Measurements from ENCODE around the gene CMSS1.

CMSS1 gene

DNA sequence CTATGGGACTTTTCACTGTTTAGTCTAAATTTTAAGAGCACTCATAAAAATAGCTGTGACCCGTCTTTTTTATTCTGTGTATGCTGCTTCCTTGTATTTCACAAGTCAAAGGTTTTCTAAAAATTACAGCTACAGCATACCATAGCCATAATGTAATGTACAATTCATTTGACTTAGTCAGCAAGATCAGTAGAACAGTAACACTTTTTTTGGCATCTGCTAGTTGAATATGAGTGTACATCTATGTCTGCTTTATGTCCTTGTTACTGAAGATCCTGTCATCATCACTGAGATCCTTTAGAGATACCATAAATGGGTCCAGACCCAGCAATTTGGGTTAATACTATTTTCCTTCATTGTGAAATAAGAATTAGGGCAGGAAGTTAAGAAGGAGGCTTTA, 42.2 kb downstream of the CMSS1 start (continued):
- TF ChIP-seq ZFP30 (CRISPR knock-in tag; IDR thresholded peaks at IDR 0.05) (no peak), CSDC2 (CRISPR knock-in tag; IDR thresholded peaks at IDR 0.05) (no peak), RARB (CRISPR knock-in tag; IDR thresholded peaks at IDR 0.05) (peak; percentile 64; the same call in 1 of the 2 replicates), GLIS3 (CRISPR knock-in tag; IDR thresholded peaks at IDR 0.05) (peak; percentile 55; the same call in 1 of the 2 replicates), ESRRG (CRISPR knock-in tag; IDR thresholded peaks at IDR 0.05) (peak; percentile 82; the same call in 1 of the 2 replicates), ZC3H10 (CRISPR knock-in tag; IDR thresholded peaks at IDR 0.05) (peak; percentile 50; the same call in 1 of the 2 replicates), BACH2 (CRISPR knock-in tag; IDR thresholded peaks at IDR 0.05; ENCODE audit: borderline replicate concordance) (no peak)
- TF ChIP-seq, protein P1, sequence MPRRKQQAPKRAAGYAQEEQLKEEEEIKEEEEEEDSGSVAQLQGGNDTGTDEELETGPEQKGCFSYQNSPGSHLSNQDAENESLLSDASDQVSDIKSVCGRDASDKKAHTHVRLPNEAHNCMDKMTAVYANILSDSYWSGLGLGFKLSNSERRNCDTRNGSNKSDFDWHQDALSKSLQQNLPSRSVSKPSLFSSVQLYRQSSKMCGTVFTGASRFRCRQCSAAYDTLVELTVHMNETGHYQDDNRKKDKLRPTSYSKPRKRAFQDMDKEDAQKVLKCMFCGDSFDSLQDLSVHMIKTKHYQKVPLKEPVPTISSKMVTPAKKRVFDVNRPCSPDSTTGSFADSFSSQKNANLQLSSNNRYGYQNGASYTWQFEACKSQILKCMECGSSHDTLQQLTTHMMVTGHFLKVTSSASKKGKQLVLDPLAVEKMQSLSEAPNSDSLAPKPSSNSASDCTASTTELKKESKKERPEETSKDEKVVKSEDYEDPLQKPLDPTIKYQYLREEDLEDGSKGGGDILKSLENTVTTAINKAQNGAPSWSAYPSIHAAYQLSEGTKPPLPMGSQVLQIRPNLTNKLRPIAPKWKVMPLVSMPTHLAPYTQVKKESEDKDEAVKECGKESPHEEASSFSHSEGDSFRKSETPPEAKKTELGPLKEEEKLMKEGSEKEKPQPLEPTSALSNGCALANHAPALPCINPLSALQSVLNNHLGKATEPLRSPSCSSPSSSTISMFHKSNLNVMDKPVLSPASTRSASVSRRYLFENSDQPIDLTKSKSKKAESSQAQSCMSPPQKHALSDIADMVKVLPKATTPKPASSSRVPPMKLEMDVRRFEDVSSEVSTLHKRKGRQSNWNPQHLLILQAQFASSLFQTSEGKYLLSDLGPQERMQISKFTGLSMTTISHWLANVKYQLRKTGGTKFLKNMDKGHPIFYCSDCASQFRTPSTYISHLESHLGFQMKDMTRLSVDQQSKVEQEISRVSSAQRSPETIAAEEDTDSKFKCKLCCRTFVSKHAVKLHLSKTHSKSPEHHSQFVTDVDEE (CRISPR knock-in tag; IDR thresholded peaks at IDR 0.05), result peak; percentile 30; the same call in 1 of the 2 replicates

DNA sequence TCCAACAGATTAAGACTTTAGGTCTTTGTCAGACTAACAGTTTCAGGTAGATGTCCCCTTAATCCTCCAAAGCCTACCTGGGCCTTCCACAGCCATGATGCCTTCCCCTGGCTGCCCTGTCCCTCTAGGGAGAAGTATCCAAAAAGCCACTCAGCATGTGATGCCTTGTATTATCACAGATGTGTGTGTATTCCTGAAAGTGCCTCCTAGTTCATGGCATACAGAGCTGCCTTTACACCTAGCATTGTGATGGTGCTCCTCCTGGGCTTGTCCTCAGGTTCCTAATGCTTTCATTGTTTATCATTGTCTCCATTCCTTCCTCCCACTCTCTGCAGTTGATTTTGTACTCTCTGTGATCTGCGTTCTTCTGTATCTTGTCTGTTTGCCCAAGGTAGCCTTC, 43.6 kb downstream of the CMSS1 start:
- ATAC-seq, result no peak

More for the DNA sequence above, 43.6 kb downstream of the CMSS1 start:
- TF ChIP-seq SNAI2 (CRISPR knock-in tag; IDR thresholded peaks at IDR 0.05) (no peak), ZFP3 (CRISPR knock-in tag; IDR thresholded peaks at IDR 0.05) (no peak), RARB (CRISPR knock-in tag; IDR thresholded peaks at IDR 0.05) (no peak), ISL1 (CRISPR knock-in tag; IDR thresholded peaks at IDR 0.05) (no peak), ARNTL (CRISPR knock-in tag; IDR thresholded peaks at IDR 0.05; ENCODE audit: borderline replicate concordance, low read depth) (no peak), ESRRG (CRISPR knock-in tag; IDR thresholded peaks at IDR 0.05) (no peak), GLIS3 (CRISPR knock-in tag; IDR thresholded peaks at IDR 0.05) (no peak), BACH2 (CRISPR knock-in tag; IDR thresholded peaks at IDR 0.05; ENCODE audit: borderline replicate concordance) (no peak), ZNF565 (CRISPR knock-in tag; conservative IDR thresholded peaks at IDR 0.05; ENCODE audit: low read depth) (no peak), ZFP30 (CRISPR knock-in tag; IDR thresholded peaks at IDR 0.05) (no peak), TCF4 (CRISPR knock-in tag; IDR thresholded peaks at IDR 0.05; ENCODE audit: borderline replicate concordance) (no peak), OSR1 (CRISPR knock-in tag; IDR thresholded peaks at IDR 0.05) (no peak), ZNF70 (CRISPR knock-in tag; IDR thresholded peaks at IDR 0.05) (no peak)
- TF ChIP-seq, protein P2, sequence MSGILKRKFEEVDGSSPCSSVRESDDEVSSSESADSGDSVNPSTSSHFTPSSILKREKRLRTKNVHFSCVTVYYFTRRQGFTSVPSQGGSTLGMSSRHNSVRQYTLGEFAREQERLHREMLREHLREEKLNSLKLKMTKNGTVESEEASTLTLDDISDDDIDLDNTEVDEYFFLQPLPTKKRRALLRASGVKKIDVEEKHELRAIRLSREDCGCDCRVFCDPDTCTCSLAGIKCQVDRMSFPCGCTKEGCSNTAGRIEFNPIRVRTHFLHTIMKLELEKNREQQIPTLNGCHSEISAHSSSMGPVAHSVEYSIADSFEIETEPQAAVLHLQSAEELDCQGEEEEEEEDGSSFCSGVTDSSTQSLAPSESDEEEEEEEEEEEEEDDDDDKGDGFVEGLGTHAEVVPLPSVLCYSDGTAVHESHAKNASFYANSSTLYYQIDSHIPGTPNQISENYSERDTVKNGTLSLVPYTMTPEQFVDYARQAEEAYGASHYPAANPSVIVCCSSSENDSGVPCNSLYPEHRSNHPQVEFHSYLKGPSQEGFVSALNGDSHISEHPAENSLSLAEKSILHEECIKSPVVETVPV (CRISPR knock-in tag; IDR thresholded peaks at IDR 0.05), result no peak
- TF ChIP-seq, protein P3, sequence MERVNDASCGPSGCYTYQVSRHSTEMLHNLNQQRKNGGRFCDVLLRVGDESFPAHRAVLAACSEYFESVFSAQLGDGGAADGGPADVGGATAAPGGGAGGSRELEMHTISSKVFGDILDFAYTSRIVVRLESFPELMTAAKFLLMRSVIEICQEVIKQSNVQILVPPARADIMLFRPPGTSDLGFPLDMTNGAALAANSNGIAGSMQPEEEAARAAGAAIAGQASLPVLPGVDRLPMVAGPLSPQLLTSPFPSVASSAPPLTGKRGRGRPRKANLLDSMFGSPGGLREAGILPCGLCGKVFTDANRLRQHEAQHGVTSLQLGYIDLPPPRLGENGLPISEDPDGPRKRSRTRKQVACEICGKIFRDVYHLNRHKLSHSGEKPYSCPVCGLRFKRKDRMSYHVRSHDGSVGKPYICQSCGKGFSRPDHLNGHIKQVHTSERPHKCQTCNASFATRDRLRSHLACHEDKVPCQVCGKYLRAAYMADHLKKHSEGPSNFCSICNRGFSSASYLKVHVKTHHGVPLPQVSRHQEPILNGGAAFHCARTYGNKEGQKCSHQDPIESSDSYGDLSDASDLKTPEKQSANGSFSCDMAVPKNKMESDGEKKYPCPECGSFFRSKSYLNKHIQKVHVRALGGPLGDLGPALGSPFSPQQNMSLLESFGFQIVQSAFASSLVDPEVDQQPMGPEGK (CRISPR knock-in tag; IDR thresholded peaks at IDR 0.05; ENCODE audit: borderline replicate concordance), result no peak
- TF ChIP-seq, protein P1 (CRISPR knock-in tag; IDR thresholded peaks at IDR 0.05), result no peak
- TF ChIP-seq, protein P4, sequence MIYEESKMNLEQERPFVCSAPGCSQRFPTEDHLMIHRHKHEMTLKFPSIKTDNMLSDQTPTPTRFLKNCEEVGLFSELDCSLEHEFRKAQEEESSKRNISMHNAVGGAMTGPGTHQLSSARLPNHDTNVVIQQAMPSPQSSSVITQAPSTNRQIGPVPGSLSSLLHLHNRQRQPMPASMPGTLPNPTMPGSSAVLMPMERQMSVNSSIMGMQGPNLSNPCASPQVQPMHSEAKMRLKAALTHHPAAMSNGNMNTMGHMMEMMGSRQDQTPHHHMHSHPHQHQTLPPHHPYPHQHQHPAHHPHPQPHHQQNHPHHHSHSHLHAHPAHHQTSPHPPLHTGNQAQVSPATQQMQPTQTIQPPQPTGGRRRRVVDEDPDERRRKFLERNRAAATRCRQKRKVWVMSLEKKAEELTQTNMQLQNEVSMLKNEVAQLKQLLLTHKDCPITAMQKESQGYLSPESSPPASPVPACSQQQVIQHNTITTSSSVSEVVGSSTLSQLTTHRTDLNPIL (CRISPR knock-in tag; IDR thresholded peaks at IDR 0.05; ENCODE audit: low read depth), result no peak
- TF ChIP-seq, protein P5, sequence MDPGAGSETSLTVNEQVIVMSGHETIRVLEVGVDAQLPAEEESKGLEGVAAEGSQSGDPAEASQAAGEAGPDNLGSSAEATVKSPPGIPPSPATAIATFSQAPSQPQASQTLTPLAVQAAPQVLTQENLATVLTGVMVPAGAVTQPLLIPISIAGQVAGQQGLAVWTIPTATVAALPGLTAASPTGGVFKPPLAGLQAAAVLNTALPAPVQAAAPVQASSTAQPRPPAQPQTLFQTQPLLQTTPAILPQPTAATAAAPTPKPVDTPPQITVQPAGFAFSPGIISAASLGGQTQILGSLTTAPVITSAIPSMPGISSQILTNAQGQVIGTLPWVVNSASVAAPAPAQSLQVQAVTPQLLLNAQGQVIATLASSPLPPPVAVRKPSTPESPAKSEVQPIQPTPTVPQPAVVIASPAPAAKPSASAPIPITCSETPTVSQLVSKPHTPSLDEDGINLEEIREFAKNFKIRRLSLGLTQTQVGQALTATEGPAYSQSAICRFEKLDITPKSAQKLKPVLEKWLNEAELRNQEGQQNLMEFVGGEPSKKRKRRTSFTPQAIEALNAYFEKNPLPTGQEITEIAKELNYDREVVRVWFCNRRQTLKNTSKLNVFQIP (CRISPR knock-in tag; IDR thresholded peaks at IDR 0.05; ENCODE audit: borderline replicate concordance, low read depth), result no peak

Data from SK-N-SH treated with all-trans-retinoic acid at 6 μM for 48 hours (cell line).